Measurements from ENCODE around the gene L1TD1. TPM values are rescaled to one million over a fixed set of nuclear protein-coding genes. Genes with fewer than 3 reads are reported as not detected.

Gene L1TD1
- total and polyA plus RNA-seq, 9 of the 15 experiments (the other 6 are each of a cell fraction or from before 2014, with no cell fraction given): 0.09 TPM; not detected in 8

DNA sequence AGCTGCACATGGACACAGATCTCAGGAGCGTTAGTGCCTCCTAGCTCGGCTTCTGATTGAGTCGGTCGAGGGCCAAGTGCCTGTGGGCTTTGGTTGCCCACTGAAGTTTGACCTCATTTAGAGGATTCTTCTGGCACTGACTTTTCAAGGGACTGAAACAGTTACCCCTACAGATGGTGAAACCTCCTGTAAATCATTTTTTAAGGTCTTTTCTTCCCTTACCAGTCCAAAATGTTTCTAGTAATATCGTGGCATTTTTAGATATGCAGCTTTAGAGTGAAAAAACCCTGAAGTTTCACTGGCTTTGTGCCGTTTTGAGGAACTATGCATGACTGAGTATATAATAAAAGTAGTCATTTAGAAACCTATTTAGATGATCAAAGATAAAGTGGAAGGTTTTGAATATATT is 34.7 kb upstream of the L1TD1 start (continued):
- TF ChIP-seq, protein P1, sequence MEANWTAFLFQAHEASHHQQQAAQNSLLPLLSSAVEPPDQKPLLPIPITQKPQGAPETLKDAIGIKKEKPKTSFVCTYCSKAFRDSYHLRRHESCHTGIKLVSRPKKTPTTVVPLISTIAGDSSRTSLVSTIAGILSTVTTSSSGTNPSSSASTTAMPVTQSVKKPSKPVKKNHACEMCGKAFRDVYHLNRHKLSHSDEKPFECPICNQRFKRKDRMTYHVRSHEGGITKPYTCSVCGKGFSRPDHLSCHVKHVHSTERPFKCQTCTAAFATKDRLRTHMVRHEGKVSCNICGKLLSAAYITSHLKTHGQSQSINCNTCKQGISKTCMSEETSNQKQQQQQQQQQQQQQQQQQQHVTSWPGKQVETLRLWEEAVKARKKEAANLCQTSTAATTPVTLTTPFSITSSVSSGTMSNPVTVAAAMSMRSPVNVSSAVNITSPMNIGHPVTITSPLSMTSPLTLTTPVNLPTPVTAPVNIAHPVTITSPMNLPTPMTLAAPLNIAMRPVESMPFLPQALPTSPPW (CRISPR knock-in tag; IDR thresholded peaks at IDR 0.05): no peak
- TF ChIP-seq, protein P2, sequence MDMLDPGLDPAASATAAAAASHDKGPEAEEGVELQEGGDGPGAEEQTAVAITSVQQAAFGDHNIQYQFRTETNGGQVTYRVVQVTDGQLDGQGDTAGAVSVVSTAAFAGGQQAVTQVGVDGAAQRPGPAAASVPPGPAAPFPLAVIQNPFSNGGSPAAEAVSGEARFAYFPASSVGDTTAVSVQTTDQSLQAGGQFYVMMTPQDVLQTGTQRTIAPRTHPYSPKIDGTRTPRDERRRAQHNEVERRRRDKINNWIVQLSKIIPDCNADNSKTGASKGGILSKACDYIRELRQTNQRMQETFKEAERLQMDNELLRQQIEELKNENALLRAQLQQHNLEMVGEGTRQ (CRISPR knock-in tag; IDR thresholded peaks at IDR 0.05): no peak
- TF ChIP-seq, protein P3, sequence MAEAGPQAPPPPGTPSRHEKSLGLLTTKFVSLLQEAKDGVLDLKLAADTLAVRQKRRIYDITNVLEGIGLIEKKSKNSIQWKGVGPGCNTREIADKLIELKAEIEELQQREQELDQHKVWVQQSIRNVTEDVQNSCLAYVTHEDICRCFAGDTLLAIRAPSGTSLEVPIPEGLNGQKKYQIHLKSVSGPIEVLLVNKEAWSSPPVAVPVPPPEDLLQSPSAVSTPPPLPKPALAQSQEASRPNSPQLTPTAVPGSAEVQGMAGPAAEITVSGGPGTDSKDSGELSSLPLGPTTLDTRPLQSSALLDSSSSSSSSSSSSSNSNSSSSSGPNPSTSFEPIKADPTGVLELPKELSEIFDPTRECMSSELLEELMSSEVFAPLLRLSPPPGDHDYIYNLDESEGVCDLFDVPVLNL (CRISPR knock-in tag; IDR thresholded peaks at IDR 0.05; ENCODE audit: low read depth): no peak
- no peak for TF ChIP-seq ESRRB (CRISPR knock-in tag; IDR thresholded peaks at IDR 0.05; ENCODE audit: borderline replicate concordance)
- TF ChIP-seq, protein P4, sequence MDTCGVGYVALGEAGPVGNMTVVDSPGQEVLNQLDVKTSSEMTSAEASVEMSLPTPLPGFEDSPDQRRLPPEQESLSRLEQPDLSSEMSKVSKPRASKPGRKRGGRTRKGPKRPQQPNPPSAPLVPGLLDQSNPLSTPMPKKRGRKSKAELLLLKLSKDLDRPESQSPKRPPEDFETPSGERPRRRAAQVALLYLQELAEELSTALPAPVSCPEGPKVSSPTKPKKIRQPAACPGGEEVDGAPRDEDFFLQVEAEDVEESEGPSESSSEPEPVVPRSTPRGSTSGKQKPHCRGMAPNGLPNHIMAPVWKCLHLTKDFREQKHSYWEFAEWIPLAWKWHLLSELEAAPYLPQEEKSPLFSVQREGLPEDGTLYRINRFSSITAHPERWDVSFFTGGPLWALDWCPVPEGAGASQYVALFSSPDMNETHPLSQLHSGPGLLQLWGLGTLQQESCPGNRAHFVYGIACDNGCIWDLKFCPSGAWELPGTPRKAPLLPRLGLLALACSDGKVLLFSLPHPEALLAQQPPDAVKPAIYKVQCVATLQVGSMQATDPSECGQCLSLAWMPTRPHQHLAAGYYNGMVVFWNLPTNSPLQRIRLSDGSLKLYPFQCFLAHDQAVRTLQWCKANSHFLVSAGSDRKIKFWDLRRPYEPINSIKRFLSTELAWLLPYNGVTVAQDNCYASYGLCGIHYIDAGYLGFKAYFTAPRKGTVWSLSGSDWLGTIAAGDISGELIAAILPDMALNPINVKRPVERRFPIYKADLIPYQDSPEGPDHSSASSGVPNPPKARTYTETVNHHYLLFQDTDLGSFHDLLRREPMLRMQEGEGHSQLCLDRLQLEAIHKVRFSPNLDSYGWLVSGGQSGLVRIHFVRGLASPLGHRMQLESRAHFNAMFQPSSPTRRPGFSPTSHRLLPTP (IDR thresholded peaks at IDR 0.05; ENCODE audit: borderline replicate concordance, extremely low read depth, insufficient read length): no peak
